B cell (primary cell): Measurements from ENCODE around the gene TMEM38B.

Experiments
- CTCF ChIP-seq: fragments of 200-600 bp; IDR thresholded peaks from one replicate; pipeline ENCODE4 v1.8.0; 2022; ENCODE audit warnings: antibody characterized with exemption, mild to moderate bottlenecking
- EZH2 ChIP-seq: IDR thresholded peaks from 2 replicates; pipeline ENCODE4 v1.6.1; 2012; ENCODE audit warnings: borderline replicate concordance, low read depth, mild to moderate bottlenecking, moderate library complexity, low read length; ENCODE audit not compliant: insufficient read depth, poor library complexity, severe bottlenecking

- TF ChIP-seq CTCF, result no peak
- TF ChIP-seq EZH2, result no peak
Measured at GRCh38 chr9:105681313-105681712, 13.0 kb upstream of the TMEM38B start.
